NT2/D1 (cell line): ENCODE data around the gene SPSB2.

Experiments
- SUZ12 ChIP-seq: IDR thresholded peaks from 2 replicates; pipeline ENCODE4 v1.6.1; 2011; ENCODE audit not compliant: insufficient read length, insufficient read depth; ENCODE audit errors: extremely low read depth
- YY1 ChIP-seq: IDR thresholded peaks from 2 replicates; pipeline ENCODE4 v1.6.1; 2011; ENCODE audit not compliant: insufficient read length, insufficient read depth

DNA sequence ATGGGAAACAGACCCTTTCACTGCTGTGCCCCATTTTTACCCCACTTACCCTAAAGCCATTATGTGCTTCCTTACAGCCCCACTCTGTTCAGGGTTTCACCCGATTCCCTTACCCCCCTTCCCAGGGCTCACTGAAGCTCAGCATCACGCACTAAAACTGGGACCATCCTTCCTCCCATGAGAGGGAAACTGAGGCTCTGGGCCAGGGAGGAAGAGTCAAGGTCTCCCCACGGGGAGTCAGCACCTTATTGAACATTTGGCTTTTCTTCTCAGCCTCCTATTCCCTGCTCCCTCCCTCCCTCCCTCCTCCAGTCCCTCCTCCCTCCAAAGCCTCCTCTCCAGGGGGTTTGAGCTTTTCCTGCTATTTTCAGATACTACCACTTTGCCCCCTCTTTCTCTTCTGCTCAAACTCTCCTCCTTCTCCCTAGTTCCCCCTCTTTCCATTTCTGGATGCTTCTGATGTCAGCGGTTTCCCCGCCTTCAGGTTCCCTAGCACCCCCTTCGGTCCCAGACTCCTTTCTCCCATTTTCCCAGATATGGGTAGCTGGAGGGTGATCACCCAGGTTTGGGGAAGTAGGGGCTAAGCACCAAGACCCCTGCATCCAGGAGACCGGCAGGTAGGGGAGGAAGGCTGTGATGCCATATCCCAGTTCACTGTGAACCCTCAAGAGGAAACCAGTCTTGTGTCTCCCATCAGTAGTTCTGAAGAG is 50.5 kb downstream of the SPSB2 start:
- no peak for TF ChIP-seq YY1
- no peak for TF ChIP-seq SUZ12
